ENCODE measurements around the gene SLC18B1. TPM values are rescaled to one million over a fixed set of nuclear protein-coding genes. Genes with fewer than 3 reads are reported as not detected.
A peak's percentile ranks its signal among the peaks of the same experiment; 100 is the strongest.

The SLC18B1 gene
- total RNA-seq, result 6.8 TPM

- intact Hi-C loops (cut with DNase I), result loop anchor here (10.0 kb wide), 1 partner anchor 897 kb away; no protein-coding TSS in a partner anchor
- peak; percentile 78 for DNase-seq (ENCODE audit: low spot score)
- peak; percentile 85 for ATAC-seq
These were observed at the start of gene SLC18B1 for GRCh38 chr6:132797951-132798868. Gene SLC18B1, minus strand, starts transcription at chr6:132798637. Its CDS starts 181 bp downstream, at chr6:132798456.

GRCh38 chr6:132843316-132844035, 45.0 kb upstream of the SLC18B1 start:
- ATAC-seq (no peak), DNase-seq (ENCODE audit: low spot score) (no peak)
- intact Hi-C loops (cut with DNase I), result no loop called here

GRCh38 chr6:132841966-132842365, 43.5 kb upstream of the SLC18B1 start:
- DNase-seq (ENCODE audit: low spot score) (no peak), ATAC-seq (no peak)
- intact Hi-C loops (cut with DNase I), result no loop called here

DNA sequence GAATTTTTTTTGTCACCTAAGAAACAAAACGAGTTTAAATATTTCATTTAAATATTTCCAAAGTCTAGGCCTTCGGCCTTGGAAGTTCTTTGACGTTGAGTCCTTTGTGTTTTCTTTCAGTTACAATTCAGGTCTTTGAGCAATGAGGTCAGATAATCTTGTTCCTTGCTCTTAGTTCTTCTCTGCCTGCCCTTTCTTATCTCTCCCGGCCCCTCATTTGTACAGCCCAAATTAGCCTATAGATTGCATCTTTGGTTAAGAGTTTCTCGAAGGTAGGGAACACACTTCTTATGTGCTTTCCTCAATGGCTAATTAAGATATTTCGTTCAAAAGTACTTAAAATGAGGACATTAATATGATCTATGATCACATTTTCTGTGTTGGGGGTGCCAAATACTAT, 34.5 kb upstream of the SLC18B1 start:
- intact Hi-C loops (cut with DNase I), result no loop called here
- DNase-seq (ENCODE audit: low spot score) (no peak), ATAC-seq (no peak)

GRCh38 chr6:132830334-132830751, 31.9 kb upstream of the SLC18B1 start:
- no peak for DNase-seq (ENCODE audit: low spot score)
- intact Hi-C loops (cut with DNase I), result no loop called here
- peak; percentile 34 for ATAC-seq

DNA sequence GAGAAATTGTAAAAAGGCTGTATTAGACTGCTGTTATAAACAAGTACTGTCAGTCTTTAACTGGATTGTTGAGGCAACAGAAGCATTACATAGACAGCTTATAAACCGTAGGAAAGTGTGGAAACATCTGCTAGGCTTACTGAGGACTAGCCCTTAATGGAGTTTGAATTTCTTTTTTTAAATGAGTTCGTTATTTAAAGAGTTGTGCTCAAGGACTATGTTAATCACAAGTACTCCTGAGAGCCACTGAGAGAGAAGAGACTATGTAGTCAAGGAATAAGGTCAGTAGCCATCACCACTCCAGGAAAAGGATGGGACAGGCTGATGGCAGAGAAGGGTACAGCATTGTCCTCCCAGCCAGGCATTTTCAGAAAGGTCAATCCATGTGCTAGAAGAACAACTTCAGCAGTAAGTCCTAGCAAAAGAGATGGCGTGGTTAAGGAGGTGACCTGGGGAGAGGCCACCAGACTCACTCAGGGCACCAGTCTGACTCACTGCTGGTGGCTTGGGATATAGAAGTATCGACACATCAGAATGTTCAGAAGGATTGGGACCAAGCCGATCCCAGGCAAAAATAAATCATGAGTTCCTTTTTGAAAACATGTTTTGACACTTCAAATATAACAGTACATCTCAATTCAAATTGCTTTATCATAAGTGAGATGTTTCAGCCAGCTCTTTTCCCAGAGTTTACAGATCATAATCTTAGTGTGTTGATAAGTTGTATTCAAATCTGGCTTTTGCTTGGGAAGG, 22.4 kb upstream of the SLC18B1 start:
- ATAC-seq, result no peak
- intact Hi-C loops (cut with DNase I), result no loop called here
- DNase-seq (ENCODE audit: low spot score), result no peak

DNA sequence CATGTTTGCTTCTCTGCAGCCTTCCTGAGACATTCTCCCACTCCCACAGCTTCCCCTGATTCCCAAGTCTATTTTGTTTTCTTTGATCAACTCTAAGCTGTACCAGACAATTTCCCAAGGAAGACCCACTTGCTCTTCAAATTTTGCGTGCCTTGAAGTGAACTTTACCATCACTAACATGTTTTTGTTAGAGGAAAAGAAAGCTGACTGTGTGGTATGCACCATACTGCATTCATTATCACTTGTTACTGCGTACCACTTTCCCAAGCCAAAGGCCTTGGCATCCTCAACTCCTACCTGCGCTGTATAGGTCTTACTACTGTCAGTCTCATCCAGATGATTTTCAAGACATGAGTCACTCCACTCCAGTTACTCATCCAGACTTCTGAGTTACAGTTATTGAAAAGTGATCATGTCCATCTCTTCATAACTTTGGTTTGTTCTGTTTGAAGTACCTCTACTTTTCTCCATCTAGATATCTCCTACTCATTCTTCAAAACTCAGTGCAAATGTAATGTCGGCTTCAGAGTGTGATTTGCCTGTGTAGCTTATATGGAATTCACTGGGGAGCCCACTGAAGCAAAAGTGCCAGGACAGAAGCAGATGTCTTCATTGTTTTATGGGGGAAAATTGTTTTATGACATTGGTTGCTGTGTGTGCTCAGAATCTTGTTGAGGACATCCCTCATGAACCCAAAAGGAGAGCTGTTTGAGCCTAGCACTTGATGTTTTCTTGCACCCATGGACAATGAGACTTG, 21.1 kb upstream of the SLC18B1 start:
- ATAC-seq (no peak), DNase-seq (ENCODE audit: low spot score) (no peak)
- intact Hi-C loops (cut with DNase I), result no loop called here

GRCh38 chr6:132818404-132819359, 20.2 kb upstream of the SLC18B1 start:
- intact Hi-C loops (cut with DNase I), result no loop called here
- no peak for ATAC-seq
- no peak for DNase-seq (ENCODE audit: low spot score)

DNA sequence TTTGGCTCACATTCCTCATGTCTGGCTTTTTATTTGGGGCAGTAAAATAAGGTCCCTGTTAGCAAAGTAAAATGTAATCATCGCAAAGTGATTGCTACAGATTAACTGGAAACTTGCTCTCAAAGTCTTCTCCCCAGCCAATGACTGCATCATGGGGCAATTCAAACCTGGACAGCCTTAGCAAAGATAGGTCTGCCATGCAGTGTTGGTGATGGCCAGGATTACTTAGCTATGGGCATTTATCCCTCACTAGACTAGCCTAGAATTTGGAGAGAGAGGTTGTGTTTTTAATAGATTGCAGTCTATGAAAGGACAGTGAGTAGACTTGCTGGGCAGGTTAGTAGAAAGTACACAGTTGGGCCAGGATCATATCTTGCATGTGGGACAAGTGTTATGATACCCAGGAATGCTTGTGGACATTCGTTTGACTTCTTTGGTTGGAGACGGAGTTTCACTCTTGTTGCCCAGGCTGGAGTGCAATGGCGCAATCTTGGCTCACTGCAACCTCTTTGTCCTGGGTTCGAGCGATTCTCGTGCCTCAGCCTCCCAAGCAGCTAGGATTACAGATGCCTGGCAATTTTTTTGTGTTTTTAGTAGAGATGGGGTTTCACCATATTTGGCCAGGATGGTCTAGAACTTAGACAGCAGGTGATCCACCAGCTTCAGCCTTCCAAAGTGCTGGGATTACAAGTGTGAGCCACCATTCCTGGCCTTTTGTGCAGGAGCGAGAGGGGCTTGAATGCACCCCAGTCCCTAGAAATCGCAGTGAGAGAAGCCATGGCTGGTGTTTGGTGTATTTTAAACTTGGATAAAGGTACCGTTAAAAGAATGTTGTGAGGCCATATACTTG, 19.3 kb upstream of the SLC18B1 start:
- DNase-seq (ENCODE audit: low spot score), result no peak
- intact Hi-C loops (cut with DNase I), result no loop called here
- ATAC-seq, result no peak

- ATAC-seq, result no peak
- no peak for DNase-seq (ENCODE audit: low spot score)
- intact Hi-C loops (cut with DNase I), result no loop called here
These were observed 18.2 kb upstream of the SLC18B1 start for GRCh38 chr6:132816660-132817059.

DNA sequence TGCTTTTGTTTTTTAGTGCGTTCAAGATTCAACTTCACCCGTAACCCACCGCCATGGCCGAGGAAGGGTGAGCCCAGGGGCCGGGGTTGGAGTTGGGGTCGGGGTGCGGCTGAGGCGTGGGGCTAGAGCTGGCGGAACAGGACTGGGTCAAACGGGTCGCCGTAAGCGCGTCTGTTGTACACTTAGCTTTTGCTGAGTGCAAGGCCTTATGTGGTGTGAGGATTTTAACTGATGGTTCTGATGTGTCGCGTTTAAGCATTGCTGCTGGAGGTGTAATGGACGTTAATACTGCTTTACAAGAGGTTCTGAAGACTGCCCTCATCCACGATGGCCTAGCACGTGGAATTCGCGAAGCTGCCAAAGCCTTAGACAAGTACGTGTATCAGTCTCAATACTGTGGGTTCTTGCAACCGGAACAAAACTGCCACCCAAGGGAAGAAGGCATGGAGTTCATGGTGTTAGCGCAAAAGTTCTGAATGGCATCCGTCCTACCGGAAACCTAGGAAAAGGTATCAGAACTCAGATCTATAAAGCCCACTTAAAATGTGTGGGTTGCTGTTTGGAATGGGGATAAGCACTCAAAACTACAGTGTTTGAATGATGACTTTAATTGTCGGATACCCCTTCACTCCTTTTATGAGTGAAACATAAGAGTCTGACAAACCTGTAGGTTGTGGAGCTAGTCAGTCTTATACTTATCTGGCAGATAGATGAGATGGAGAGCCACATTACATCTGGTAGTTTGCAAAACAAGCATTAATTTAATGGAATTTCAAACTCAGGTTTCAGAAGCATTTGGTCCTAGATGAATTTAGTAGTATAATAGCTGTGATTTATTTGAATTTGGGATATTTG, 16.5 kb upstream of the SLC18B1 start:
- ATAC-seq (peak; percentile 3), DNase-seq (ENCODE audit: low spot score) (no peak)
- intact Hi-C loops (cut with DNase I), result no loop called here

DNA sequence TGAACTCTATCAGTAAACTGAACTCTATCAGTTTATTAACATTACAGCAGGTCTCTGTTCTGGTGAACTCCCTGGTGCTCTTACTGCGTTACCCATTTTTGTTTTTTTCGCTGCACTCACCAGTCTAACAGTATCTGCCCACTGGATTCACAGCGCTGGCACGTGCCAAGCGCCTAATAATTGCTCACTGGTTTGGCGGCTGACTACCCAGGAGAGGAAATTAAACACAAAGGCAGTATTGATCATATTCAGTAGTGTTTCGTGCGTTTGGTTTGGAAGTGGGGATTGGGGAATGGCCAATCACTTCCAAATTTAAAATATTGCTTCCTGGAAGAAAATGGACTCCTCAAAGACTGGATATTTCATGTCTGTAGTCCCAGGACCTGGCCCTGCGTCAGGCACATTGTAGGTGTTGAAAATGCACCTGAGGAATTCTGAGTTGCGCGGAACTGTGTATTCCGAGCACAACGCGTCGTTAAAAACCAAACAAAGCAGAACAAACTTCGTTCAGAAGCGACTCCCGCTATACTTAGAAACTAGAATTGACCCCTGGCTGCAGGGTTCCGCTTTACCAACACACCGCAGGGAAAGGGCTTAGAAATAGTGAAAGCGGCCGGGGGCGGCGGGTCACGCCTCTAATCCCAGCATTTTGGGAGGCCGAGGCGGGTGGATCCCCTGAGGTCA, 14.9 kb upstream of the SLC18B1 start:
- ATAC-seq (peak; percentile 43), DNase-seq (ENCODE audit: low spot score) (peak; percentile 69)
- intact Hi-C loops (cut with DNase I), result no loop called here

- ATAC-seq (no peak), DNase-seq (ENCODE audit: low spot score) (no peak)
- intact Hi-C loops (cut with DNase I), result no loop called here
These were observed 14.3 kb upstream of the SLC18B1 start for GRCh38 chr6:132812756-132813172.

- ATAC-seq (no peak), DNase-seq (ENCODE audit: low spot score) (no peak)
- intact Hi-C loops (cut with DNase I), result no loop called here
These were observed 13.9 kb upstream of the SLC18B1 start for GRCh38 chr6:132812255-132812732.

GRCh38 chr6:132811276-132811675, 12.8 kb upstream of the SLC18B1 start:
- intact Hi-C loops (cut with DNase I), result no loop called here
- ATAC-seq (no peak), DNase-seq (ENCODE audit: low spot score) (no peak)
